VCaP (cell line): ENCODE data around the gene SOS1.

ENCODE experiments used
- H3K27ac ChIP-seq: fragments of 450-650 bp; 2 replicates; pipeline ENCODE4 v1.5.1; 2017
- CTCF ChIP-seq: fragments of 450-650 bp; conservative IDR thresholded peaks from 2 replicates; pipeline ENCODE4 v1.5.1; 2017; ENCODE audit warnings: mild to moderate bottlenecking, moderate library complexity

The SOS1 gene

GRCh38 chr2:39123436-39123999, 2.7 kb upstream of the SOS1 start:
- no peak for TF ChIP-seq CTCF
- peak overlapping the region; percentile 97 for H3K27ac ChIP-seq

- H3K27ac ChIP-seq, result peak overlapping the region; percentile 97
- no peak for TF ChIP-seq CTCF
Measured at GRCh38 chr2:39121523-39122063, 742 bp upstream of the SOS1 start.

- TF ChIP-seq CTCF, result peak; percentile 10
- peak overlapping the region; percentile 97 for H3K27ac ChIP-seq
Measured at GRCh38 chr2:39120521-39120770, 405 bp downstream of the SOS1 start.

GRCh38 chr2:39119732-39120520, 925 bp downstream of the SOS1 start:
- peak; percentile 65 for TF ChIP-seq CTCF
- H3K27ac ChIP-seq, result peak overlapping the region; percentile 97

GRCh38 chr2:39118786-39119499, 1.9 kb downstream of the SOS1 start:
- peak overlapping the region; percentile 97 for H3K27ac ChIP-seq
- TF ChIP-seq CTCF, result no peak

GRCh38 chr2:39115556-39115955, 5.3 kb downstream of the SOS1 start:
- H3K27ac ChIP-seq, result no peak overlapping the region
- TF ChIP-seq CTCF, result no peak

GRCh38 chr2:39114771-39115170, 6.1 kb downstream of the SOS1 start:
- no peak for TF ChIP-seq CTCF
- H3K27ac ChIP-seq, result no peak overlapping the region
